CD14-positive monocyte (primary cell): ENCODE results near the gene ZNF511. TPM values are rescaled to one million over a fixed set of nuclear protein-coding genes. Genes with fewer than 3 reads are reported as not detected.

Experiments
- DNase-seq, 3 donors: peaks; one replicate each; pipeline ENCODE4 v3.0.0-alpha.2; 2011 to 2022
- H2AFZ ChIP-seq: 2 replicates; pipeline ENCODE4 v1.6.0; 2012; ENCODE audit warnings: mild to moderate bottlenecking, low read depth, low read length, inconsistent platforms; ENCODE audit not compliant: insufficient read depth, poor library complexity, severe bottlenecking
- H3K27ac ChIP-seq, 2 donors: 1 replicate in 1 of 2; 2 replicates in 1 of 2; pipeline ENCODE4 v1.5.1; 2012 to 2013; ENCODE audit warnings: low read length in 2 of 2, control low read depth in 1 of 2, inconsistent platforms in 1 of 2, low read depth in 1 of 2, mild to moderate bottlenecking in 1 of 2
- H3K27me3 ChIP-seq, 2 donors: one replicate each; pipeline versions ENCODE4 v1.6.0 to v1.6.1; 2011 to 2013; ENCODE audit warnings: low read length in 2 of 2; ENCODE audit not compliant: control insufficient read depth in 2 of 2, insufficient read depth in 2 of 2
- H3K36me3 ChIP-seq, 2 donors: replicated peaks in 1 of 2; 1 replicate in 1 of 2; 2 replicates in 1 of 2; pipeline versions ENCODE4 v1.5.1 to v1.6.1; 2012 to 2013; ENCODE audit warnings: low read length in 2 of 2, control low read depth in 1 of 2, inconsistent platforms in 1 of 2, mild to moderate bottlenecking in 1 of 2; ENCODE audit not compliant: insufficient read depth in 2 of 2, control insufficient read depth in 1 of 2
- H3K4me1 ChIP-seq, 2 donors: 1 replicate in 1 of 2; 2 replicates in 1 of 2; pipeline versions ENCODE4 v1.5.1 to v1.6.1; 2012 to 2013; ENCODE audit warnings: low read length in 2 of 2, control low read depth in 1 of 2, inconsistent platforms in 1 of 2, mild to moderate bottlenecking in 1 of 2, moderate library complexity in 1 of 2; ENCODE audit not compliant: insufficient read depth in 2 of 2, control insufficient read depth in 1 of 2
- H3K4me2 ChIP-seq: replicated peaks from 2 replicates; pipeline ENCODE3; 2012; ENCODE audit warnings: low read length, moderate library complexity, mild to moderate bottlenecking; ENCODE audit not compliant: poor library complexity, severe bottlenecking; ENCODE audit errors: extremely low read depth
- H3K4me3 ChIP-seq, 3 experiments: fragments of 200-600 bp in 1 of 3; sonication (generic) in 1 of 3; replicated peaks in 1 of 3; 1 replicate in 2 of 3; 2 replicates in 1 of 3; pipeline ENCODE4 v1.5.1; 2011 to 2013; ENCODE audit warnings: low read length in 3 of 3, mild to moderate bottlenecking in 3 of 3, control low read depth in 2 of 3, low read depth in 2 of 3, inconsistent platforms in 1 of 3, moderate library complexity in 1 of 3
- H3K79me2 ChIP-seq: 2 replicates; pipeline ENCODE4 v1.6.0; 2012; ENCODE audit warnings: mild to moderate bottlenecking, control low read depth, inconsistent platforms, low read length, moderate library complexity; ENCODE audit not compliant: insufficient read depth
- H3K9ac ChIP-seq: 2 replicates; pipeline ENCODE4 v1.6.0; 2017; ENCODE audit warnings: low read length, mild to moderate bottlenecking; ENCODE audit not compliant: insufficient read depth, poor library complexity, severe bottlenecking
- H3K9me3 ChIP-seq, 2 donors: replicated peaks in 1 of 2; 1 replicate in 1 of 2; 2 replicates in 1 of 2; pipeline versions ENCODE4 v1.5.1 to v1.6.1; 2012 to 2013; ENCODE audit warnings: low read length in 2 of 2, control low read depth in 1 of 2; ENCODE audit not compliant: control insufficient read depth in 1 of 2, insufficient read depth in 1 of 2
- H4K20me1 ChIP-seq: 2 replicates; pipeline ENCODE4 v1.6.0; 2012; ENCODE audit warnings: mild to moderate bottlenecking, low read length, control low read depth, moderate library complexity; ENCODE audit not compliant: insufficient read depth
- H3K27ac Mint-ChIP-seq, 7 donors: one replicate each; pipeline ENCODE4 v1.8.0; 2020; ENCODE audit warnings: mild to moderate bottlenecking in 7 of 7, mixed read lengths in 7 of 7, moderate library complexity in 6 of 7, inconsistent platforms in 2 of 7
- H3K27me3 Mint-ChIP-seq, 3 donors: one replicate each; pipeline ENCODE4 v1.8.0; 2021 to 2022; ENCODE audit warnings: low read depth in 3 of 3, mild to moderate bottlenecking in 3 of 3, mixed read lengths in 3 of 3, moderate library complexity in 3 of 3, inconsistent platforms in 1 of 3
- H3K36me3 Mint-ChIP-seq, 2 donors: one replicate each; pipeline ENCODE4 v1.8.0; 2020; ENCODE audit warnings: mixed read lengths in 2 of 2, inconsistent platforms in 1 of 2, mild to moderate bottlenecking in 1 of 2
- H3K4me1 Mint-ChIP-seq: one replicate; pipeline ENCODE4 v1.8.0; 2020; ENCODE audit warnings: mild to moderate bottlenecking, mixed read lengths
- H3K4me3 Mint-ChIP-seq, 2 donors: one replicate each; pipeline ENCODE4 v1.8.0; 2020; ENCODE audit warnings: mild to moderate bottlenecking in 2 of 2, mixed read lengths in 2 of 2, moderate library complexity in 1 of 2
- H3K9me3 Mint-ChIP-seq, 7 donors: one replicate each; pipeline ENCODE4 v1.8.0; 2020 to 2022; ENCODE audit warnings: mixed read lengths in 7 of 7, mild to moderate bottlenecking in 6 of 7, moderate library complexity in 6 of 7, inconsistent platforms in 2 of 7
- WGBS: methylation state at CpG from one replicate; pipeline ENCODE4 v1.1.5; 2013; ENCODE audit warnings: missing lambda C conversion rate; ENCODE audit not compliant: insufficient coverage; 5-methylcytosine and 5-hydroxymethylcytosine counted together
- intact Hi-C, 2 donors: fragments of 100-400 bp; cut with micrococcal nuclease; formaldehyde crosslinking; loops; one replicate each; pipeline versions ENCODE4 v1.15.0 to v1.15.1; 2023
- polyA plus RNA-seq, 3 donors: library from polyadenylated mRNA; depleted of rRNA in 1 of 3; unstranded in 2 of 3; stranded (reverse) in 1 of 3; fragments of 300-500 nt in 2 of 3; fragments of >200 nt in 1 of 3; fragmentation: Illumina TruSeq in 2 of 3; gene quantifications; 1 replicate in 2 of 3; 2 replicates in 1 of 3; pipeline ENCODE4 v1.2.3, GENCODE V29; 2012 to 2021
- TF ChIP-seq, protein P1 (sequence below): fragments of 200-600 bp; IDR thresholded peaks from one replicate; pipeline ENCODE4 v1.8.0; 2022; ENCODE audit warnings: antibody characterized with exemption, mild to moderate bottlenecking

ZNF511 gene
- polyA plus RNA-seq, 3 donors: 30.3 to 118 (median 84.7) TPM

DNA sequence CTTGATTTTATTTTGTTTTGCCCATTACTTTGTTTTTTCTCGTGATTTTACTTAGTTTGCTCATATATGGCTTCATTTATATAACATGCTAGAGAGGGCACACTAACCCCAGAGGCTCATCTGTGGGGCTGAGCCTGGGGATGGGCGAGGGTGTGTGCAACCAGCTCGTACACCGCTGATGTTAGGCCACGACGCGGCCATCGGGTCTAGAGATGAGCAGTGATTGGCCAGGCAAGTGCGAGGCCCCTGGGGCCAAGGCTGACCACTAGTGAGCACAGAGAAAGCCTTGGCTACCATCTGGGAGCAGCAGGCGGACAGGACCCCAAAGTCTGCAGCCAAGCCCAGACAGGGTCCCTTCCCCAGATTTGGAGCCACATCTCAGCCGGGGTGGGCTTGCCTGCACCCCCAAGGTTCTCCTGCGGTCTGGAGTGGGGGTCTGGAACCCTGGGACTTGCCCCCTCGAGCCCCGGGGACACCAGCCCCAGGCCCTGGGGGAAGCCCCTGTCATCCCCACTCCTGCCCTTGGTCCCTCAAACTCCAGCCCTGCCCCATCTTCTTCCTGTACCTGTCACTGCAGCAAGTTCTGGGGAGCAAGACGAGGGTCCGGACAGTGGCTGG lies 45.4 kb downstream of the ZNF511 start:
- no peak for DNase-seq
- 85% methylated on average over 15 of the region's 16 CpGs for WGBS
- H3K4me1 Mint-ChIP-seq: peaks cover 12% of the 10 kb centered on the region
- Histone ChIP-seq H3K36me3 (peaks cover 0 to 7% of the 10 kb centered on the region in 2 donors), H4K20me1 (peaks cover 30% of the 10 kb centered on the region), H3K4me3 (no peak overlapping the region), H3K4me2 (no peak overlapping the region), H2AFZ (no peak overlapping the region), H3K9ac (no peak overlapping the region), H3K4me1 (peaks cover 11 to 20% of the 10 kb centered on the region in 2 donors), H3K79me2 (peaks cover 3% of the 10 kb centered on the region), H3K9me3 (no peaks in the 10 kb centered on the region), H3K27me3 (no peaks in the 10 kb centered on the region), H3K27ac (no peak overlapping the region)
- TF ChIP-seq, protein P1, sequence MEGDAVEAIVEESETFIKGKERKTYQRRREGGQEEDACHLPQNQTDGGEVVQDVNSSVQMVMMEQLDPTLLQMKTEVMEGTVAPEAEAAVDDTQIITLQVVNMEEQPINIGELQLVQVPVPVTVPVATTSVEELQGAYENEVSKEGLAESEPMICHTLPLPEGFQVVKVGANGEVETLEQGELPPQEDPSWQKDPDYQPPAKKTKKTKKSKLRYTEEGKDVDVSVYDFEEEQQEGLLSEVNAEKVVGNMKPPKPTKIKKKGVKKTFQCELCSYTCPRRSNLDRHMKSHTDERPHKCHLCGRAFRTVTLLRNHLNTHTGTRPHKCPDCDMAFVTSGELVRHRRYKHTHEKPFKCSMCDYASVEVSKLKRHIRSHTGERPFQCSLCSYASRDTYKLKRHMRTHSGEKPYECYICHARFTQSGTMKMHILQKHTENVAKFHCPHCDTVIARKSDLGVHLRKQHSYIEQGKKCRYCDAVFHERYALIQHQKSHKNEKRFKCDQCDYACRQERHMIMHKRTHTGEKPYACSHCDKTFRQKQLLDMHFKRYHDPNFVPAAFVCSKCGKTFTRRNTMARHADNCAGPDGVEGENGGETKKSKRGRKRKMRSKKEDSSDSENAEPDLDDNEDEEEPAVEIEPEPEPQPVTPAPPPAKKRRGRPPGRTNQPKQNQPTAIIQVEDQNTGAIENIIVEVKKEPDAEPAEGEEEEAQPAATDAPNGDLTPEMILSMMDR: no peak
- peaks cover 0 to 1% (median 0%) of the 10 kb centered on the region in 7 donors for H3K9me3 Mint-ChIP-seq
- intact Hi-C loops: no loop called here
- H3K27me3 Mint-ChIP-seq: peaks cover 2 to 17% (median 4%) of the 10 kb centered on the region in 3 donors
- H3K4me3 Mint-ChIP-seq: no peak overlapping the region
- H3K36me3 Mint-ChIP-seq: peaks cover 2 to 5% of the 10 kb centered on the region in 2 donors
- H3K27ac Mint-ChIP-seq: peak overlapping the region in 1 of 7 donors; percentile 18

DNA sequence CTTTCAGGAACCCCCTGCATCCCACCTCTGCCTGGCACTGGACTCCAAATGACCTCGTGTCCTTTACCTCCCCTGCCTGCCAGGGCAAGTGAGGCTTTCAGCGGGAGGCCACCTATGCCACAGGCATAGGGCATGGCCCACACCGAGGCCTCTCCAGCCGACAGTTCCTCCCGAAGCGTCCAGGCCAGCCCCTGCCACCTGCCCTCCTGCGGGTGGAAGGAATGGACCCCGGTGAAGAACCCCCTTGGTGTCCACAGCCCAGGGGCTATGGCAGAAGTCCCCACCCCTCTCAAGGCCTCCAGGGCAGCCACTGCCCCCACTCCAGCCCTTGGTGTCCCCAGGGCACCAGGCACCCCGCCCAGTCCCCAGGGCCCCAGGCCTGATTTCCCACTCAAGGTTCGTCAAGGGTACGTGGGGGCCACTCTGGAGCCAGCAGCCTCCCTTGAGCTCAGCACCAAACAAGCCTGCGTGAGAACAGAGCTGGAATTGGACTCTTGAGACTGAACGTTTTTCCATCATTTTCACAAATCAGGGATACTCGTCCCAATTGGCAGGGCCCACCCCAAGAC lies 46.0 kb downstream of the ZNF511 start:
- H3K36me3 Mint-ChIP-seq: peaks cover 2 to 5% of the 10 kb centered on the region in 2 donors
- Histone ChIP-seq H3K9me3 (no peaks in the 10 kb centered on the region), H3K36me3 (peaks cover 0 to 7% of the 10 kb centered on the region in 2 donors), H3K79me2 (peaks cover 3% of the 10 kb centered on the region), H2AFZ (no peak overlapping the region), H3K27ac (no peak overlapping the region), H3K27me3 (no peaks in the 10 kb centered on the region), H3K4me1 (peaks cover 11 to 20% of the 10 kb centered on the region in 2 donors), H4K20me1 (peaks cover 30% of the 10 kb centered on the region), H3K4me2 (no peak overlapping the region), H3K9ac (no peak overlapping the region), H3K4me3 (no peak overlapping the region)
- H3K27ac Mint-ChIP-seq: no peak overlapping the region
- TF ChIP-seq, protein P1: no peak
- DNase-seq: no peak
- intact Hi-C loops: no loop called here
- no peak overlapping the region for H3K4me3 Mint-ChIP-seq
- H3K4me1 Mint-ChIP-seq: peaks cover 12% of the 10 kb centered on the region
- WGBS: 94% methylated on average over 12 of the region's 14 CpGs
- peaks cover 0 to 1% (median 0%) of the 10 kb centered on the region in 7 donors for H3K9me3 Mint-ChIP-seq
- peaks cover 0 to 16% (median 4%) of the 10 kb centered on the region in 3 donors for H3K27me3 Mint-ChIP-seq
